DLD1 (cell line): ENCODE measurements around the gene SORCS3.

ENCODE experiments used
- in situ Hi-C: cut with HindIII; loops from 2 replicates; pipeline ENCODE4 v1.10.0; 2017; ENCODE audit warnings: low sequenced_read_pairs

The SORCS3 gene

DNA sequence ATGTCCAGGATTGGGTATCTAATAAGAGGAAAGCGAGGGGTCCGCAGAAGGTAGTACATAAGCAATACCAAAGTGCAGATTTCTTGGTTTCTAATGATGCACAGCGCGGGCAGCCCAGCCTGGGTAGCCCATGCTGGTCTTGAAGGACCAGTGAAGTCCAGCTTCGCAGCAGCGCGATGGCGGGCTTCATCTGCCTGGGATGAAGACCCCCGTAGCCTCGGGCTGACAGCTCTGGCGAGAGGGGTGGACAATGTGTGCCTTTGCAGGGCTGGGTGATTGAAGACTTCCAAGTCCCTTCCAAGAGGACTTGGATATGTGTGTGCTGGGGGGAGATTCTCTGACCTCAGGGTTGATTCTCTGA lies 2.2 kb downstream of the SORCS3 start:
- in situ Hi-C loops = no loop called here

DNA sequence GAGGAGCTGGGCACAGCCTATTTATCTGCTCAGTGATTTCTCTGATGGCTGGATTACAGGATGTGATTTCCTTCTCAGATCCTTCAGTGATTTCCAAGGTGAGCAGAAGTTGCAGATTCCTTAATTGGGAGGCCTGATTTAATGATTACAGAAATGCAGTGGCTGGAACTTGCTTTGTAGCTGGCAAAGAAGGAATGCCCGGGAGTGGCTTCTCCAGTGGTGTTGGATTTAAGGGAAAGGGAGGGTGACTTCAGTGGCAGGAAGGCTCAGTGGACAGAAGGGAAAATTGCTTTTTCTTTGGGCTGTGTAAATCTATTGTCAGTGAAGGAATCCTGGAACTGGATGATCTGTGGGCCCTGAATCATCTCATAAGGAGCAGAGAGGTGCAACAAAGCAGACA lies 5.1 kb downstream of the SORCS3 start:
- in situ Hi-C loops = no loop called here

DNA sequence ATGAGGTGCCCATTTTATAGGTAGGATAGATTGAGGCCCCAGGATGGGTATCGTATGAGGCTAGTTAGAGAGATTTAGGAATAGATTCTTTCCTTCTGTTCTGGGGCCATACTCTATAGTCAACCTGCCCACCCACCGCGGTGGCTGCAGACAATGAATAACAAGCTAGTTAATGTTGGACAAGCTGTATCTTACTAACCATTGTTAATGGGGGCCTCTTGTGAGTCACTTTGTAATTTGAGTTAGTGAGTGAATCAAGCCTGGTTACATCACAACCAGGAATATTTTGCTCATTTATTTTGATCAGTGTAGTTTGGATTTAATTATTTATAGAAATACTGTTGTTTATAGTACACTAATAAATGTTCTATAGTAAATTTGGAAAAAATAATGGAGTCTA lies 7.3 kb downstream of the SORCS3 start:
- in situ Hi-C loops = no loop called here

DNA sequence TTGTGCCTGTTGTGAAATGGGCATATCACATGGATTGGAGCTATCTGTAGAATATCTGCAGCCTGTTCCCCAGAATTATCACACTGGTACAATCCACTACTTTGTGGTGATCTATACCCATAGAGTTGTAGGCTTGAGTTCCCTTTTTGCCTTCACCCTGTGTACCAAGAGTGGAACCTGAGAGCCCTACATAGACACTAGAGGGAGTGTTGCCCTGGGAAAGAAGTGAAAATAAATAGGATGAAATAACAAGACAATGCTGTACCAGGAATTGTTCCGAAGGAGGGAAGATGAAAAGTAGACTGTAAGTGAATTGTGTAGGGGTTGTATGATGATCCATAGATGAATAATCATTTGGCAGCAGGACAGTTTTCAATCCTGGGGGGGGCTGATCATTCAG lies 9.0 kb downstream of the SORCS3 start:
- in situ Hi-C loops = no loop called here

DNA sequence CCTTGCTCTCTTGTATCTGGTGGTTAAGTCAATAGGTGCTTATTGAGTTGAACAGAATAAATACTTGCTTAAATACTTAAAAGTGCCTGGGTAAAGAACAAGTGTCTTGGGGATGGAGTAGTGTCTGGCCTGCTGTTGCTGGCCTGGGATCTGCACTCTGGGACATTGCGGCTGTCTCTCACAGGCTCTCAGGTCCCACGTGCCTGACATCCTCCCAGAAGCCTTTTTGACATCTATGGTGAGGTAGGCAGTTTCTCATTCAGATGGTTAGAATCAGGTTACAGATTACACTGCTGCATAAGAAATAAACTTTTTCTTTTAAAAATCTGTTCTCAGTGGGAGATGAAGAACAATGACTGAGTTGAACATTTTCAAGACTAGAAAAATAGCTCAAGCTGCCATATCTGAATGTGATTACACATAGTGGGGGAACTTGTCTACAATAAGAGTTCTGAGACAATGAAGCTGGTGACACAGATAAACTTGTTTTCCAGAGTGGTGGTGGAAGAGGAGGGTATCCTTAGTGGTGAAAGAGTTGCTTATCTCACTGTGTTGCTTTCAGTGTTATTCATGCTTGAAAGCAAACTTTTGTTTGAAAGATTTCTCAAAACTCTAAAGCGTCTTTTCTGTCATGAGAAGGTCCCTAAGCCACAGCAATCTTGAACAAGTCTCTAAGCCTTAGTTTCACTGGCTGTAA lies 9.7 kb downstream of the SORCS3 start:
- in situ Hi-C loops = no loop called here

DNA sequence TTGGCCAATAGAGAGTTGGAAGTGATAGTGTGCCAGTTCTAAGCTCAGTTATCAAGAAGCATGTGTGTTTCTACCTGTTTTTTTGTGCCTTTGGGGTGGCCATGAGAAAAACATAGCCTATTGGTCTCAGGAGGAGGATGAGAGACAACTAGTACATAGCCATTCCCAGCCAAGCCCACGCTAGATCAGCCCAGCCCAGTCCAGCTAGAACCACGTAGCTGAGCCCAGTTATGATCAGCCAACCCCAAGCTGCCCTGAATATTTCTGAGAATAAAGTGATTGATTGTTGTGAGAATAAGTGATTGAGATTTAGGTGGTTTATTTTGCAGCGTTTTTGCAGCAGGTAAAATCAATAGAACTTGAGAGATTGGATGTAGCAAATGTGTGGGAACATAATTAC lies 15.9 kb downstream of the SORCS3 start:
- in situ Hi-C loops = no loop called here

DNA sequence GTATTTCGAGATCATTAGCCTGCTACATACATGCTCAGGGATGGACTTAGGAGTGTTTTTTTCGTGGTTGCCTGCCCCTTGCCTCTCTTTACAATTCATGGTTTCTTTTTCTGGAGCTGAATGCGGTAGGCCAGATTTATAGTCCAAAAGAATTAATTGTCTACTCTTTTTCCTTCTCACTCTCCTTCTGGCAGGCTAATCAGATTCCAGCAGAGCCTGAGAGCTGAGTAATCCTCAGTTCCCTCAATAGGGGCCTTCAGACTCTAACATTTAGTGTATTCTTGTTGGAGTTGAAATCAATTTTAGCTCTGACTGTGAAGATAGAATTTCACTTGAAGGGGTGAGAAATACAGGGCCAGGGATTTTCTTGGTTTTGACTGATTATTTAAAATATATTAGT lies 16.4 kb downstream of the SORCS3 start:
- in situ Hi-C loops = no loop called here

DNA sequence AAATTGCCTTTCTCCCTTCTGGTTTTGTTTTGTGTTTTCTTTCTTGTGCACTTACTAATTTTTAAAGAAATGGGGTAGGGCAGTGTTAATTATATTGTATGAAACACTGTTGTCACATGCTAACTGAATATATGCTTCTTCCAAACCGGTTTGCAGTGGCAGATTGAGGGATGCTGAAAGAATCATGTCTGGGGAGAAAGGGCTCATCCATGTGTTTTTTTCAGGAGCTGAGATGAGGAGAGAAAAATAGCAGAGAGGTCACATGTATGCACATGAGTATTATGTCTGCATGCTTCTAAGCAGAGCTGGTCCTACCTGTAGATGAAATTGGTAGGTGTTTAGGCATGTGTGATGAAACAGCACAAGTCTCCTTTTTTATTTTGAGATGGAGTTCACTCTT lies 17.0 kb downstream of the SORCS3 start:
- in situ Hi-C loops = no loop called here

DNA sequence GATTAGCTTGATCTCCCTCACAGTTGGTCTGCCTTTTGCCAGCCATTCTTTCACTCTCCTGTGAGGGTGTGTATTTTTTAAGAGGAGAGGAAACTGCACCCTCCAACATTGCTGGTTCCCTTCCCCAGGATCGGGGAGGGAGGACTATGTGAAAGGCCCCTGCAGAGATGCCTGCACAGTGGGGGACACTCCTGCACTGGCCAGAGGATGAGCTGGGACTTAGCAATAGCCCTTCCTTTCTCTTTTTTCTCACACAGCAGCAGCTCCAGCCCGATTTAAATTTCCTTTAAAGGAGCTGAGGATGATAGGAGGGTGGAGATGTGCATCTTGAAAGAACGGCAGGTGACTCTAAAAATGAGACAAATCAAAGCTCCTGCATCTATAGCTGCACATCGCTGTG lies 18.7 kb downstream of the SORCS3 start:
- in situ Hi-C loops = no loop called here

DNA sequence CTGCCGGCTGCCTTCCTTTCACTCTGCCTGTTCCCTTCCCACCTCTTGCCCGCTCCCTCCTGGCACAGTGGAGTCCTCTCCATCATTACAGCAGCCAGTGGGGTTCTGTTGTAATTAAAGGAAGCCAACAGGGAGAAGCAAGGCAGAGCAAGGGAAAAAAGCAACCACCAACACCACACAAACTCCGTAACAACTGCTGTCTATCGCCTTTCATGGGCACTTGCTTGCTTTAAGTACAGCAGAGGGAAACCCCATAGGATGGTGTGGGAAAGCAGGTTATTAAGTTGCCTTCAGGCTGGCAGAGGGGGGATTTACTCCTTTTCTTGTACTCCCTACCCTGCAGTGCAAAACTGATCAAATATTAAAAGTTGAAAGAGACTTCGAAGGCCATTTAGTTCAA lies 22.0 kb downstream of the SORCS3 start:
- in situ Hi-C loops = no loop called here

DNA sequence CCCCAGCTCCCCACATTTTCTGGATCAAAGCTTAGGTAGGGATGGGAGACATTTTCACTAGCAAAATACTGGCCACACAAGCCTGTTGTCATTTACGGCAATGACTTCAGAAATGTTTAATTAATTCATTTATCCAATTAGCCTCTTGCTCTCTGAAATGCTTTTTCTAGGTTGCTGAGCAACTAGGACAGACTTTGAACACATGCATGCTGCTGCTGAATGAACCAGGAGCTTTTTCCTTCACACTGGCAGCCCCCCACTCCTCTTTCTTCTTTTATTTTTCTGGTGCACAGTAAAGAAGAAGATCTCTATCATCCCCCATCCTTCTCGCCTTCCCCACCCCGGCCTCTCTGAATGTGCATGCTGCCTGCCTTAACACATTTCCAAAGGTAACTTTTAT lies 22.5 kb downstream of the SORCS3 start:
- in situ Hi-C loops = no loop called here

DNA sequence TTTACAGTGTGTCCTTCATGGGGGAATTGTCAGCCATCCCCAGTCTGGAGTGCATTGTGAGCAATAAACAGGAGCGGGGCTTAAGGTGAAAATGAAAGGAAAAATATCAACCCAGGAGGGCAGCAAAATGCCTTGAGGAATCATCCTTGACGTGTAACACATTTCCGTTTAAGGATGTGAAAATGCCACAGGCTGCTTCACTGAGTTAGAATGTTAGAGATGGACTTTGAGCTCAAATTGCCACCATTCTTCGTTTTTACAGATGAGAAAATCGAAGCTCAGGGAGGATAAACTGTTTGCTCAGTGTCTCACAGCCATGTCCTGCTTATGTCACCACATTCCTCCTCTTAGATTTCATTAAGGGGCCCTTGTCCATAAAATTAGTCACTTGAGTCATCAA lies 23.1 kb downstream of the SORCS3 start:
- in situ Hi-C loops = no loop called here

DNA sequence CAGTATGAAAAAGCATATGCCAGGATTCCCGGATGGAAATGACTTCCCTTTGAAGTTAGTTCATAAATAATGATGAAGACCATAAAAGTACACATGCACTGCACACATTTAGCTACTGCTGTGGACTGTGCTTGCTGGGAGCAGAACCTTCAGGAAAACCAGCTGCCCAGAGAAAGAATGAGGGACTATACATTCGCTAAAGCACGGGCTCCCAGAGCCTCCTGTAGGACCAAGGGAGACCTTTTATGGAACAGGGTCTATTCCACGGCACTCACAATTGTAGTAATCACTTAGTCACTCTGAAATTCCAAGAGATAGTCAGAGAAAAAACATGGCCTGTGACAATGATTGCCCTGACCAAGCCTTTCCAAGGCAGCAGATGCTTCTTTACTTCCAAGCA lies 24.1 kb downstream of the SORCS3 start:
- in situ Hi-C loops = no loop called here

DNA sequence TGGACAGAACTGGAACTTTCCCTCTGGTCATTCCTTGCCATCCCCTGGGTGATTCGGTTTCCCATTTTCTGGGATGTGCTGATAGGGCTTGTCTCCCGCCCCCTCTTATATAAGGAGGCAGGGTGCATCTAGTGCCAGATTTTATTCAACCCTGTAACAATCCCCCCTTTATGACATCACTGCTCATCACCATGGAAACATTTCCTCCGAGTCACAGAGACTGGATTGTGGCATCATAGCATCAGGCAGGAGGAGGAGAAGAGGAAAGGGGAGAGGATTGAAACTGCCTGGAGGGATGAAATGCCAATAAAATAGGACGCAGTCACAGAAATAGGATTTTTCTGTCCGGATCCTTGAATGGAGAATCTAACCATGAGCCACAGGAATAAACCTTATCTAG lies 25.0 kb downstream of the SORCS3 start:
- in situ Hi-C loops = no loop called here

DNA sequence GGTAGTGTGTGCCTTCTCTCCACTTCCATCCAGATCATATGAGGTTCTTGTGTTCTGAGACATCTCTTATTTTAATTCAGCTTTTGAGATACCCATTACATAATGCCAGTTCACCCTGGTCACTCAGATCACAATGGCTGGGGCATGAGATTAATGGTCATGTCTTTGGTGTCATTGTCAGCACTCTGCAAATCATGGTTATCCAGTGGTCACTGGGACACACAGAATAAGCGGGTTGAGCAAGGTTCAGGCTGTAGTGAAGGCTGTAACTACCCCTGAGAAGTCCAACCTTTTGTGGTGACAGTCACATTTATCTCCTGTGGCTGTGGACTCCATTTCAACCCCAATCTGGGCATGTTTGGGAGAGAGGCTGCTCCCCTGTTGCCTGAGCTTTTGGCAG lies 35.8 kb downstream of the SORCS3 start:
- in situ Hi-C loops = no loop called here

DNA sequence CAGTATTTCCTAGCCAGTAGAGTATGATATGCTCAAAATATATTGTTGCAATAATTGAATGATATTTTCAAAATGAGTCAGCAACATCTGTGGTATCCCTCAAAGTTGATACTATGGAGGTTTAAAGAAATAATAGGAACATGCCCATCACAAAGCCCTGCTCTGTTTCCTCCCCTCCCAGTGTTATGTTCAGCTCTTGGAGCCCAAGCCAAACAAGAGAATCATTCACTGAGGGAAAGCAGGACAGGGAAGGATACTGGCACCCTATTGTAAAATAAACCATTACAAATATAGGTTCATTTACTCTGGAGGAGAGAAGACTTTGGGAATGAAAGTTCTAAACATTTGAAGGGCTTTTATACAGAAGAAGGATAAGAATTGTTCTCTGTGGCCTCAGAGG lies 37.6 kb downstream of the SORCS3 start:
- in situ Hi-C loops = no loop called here

DNA sequence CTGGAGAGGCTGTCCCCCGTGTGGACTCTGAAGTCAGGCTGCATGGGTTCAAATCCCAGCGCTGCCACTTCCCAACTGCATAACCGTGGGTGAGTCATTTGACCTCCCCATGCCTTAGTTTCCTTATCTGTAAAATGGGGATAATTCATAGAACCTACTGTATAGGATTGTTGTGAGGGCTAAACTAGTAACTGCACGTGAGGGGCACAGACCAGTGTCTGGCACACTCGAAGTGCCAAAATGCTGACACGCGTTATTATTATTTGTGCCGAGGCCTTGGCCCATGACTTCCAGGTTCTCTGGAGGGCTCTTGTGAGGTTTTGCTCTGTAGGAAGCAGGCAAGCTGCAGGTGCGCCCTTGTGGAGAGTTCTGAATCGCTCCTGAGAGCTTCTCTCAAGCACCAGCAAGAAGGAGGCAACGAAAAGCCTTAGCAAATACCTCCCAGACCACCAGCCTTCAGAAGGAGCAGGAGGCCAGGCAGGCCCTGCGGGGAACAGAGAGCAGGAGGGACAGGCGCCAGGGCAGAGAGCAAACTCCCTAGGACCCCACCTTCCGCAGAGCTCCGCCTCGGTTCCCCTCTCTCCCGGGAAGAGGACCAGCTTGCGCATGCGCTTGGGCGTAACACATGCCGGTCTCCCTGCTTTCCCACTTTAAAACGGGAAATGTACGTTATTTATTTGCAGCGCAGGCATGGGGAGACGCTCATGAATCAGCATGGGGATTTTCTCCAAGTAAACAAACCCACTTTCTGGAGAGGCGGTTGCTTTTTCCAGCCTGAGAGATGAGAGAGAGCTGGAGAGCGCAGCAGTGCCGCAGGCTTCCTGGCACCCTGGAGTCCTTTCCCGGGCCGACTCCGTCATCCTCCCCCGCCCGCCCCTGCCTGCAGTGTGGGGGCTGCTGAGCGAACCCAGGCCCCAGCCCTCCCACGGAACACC lies 39.6 kb downstream of the SORCS3 start:
- in situ Hi-C loops = no loop called here

DNA sequence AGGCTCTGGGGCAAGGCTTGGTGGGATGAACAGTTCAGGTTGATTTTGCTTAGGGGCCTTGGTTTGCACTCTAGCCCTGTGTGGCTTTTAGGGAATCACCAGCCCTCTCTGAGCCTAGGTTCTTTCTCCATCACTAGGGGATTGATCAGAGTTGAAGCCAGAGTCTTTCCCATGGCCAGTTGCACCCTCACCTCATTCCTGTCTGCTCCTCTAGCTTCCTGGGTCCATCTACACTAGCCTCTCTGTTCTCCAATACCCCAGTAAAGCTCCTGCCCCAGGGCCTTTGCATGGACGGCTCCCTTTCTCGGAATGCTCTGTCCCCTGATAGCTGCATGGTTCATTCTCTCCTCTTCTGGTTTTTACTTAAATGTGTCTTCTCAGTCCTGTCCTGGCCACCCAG lies 40.4 kb downstream of the SORCS3 start:
- in situ Hi-C loops = no loop called here

DNA sequence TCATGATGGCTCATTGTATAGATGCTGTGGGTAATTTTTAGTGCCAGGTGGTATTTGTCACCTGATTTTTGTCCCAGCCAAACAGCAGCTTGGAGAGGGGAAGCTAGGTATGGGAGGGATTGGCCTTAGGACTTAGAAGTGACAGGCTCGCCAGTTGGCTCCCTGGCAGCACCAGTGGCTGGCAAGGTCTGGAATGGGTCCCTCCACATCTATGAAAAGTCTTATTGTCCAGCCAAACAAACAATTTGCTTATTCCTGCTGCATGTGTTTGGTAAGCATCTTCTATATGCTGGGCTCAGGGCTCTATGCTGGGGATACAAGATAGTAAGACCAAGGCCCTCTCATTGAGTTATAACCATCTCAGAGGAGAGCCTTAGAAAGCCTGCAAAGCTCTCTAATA lies 42.5 kb downstream of the SORCS3 start:
- in situ Hi-C loops = no loop called here

DNA sequence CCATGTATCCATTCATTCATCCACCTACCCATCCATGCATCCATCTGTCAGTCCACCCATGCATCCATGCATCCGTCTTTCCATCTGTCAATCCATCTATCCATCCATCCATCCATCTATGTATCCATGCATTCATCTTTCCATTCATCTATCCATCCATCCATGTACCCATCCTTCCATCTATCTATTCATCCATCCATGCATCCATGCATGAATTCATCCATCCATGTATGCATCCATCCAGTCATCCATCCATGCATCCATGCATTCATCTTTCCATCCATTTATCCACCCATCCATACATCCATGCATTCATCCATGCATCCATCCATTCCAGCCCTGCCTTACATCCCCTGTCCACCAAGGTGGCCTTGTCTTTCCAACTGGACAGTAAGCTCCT lies 45.7 kb downstream of the SORCS3 start:
- in situ Hi-C loops = no loop called here

DNA sequence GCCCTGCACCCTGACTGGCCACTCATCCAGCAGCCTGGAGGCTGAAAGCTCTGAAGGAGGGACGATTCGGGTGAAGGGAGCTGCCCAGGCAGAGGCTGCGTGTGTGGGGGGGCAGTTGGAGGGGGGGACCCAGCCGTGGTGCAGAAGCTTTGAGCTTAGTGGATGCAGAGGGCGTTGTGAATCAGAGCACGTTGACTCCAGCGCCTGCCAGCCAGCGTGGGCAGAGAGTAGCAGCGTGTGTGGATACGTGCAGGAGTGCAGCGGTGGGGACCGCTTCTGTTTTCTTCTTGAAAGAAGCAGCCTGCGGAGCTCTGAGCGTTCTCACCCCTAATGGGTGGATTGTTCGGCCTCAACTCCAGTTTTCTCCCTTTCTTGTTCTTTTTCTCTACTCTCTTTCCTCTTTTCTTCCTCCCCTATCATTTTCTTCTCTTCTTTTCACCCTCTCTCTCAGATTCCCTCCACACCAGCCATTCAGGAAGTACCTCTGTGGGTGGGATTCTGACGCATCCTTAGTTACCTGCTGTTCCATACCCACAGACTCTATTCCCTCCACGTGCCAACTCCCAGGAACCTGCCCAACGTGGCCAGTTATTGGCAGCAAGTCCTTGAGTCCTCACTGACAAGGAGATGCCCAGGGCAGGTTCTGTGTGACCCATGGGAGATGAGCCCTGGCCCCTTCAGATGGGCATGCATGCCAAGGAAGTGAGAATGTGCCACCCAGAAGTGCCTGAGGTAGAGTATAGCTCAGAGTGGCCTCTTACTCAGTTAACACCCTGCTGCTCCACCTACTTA lies 47.4 kb downstream of the SORCS3 start:
- in situ Hi-C loops = no loop called here

DNA sequence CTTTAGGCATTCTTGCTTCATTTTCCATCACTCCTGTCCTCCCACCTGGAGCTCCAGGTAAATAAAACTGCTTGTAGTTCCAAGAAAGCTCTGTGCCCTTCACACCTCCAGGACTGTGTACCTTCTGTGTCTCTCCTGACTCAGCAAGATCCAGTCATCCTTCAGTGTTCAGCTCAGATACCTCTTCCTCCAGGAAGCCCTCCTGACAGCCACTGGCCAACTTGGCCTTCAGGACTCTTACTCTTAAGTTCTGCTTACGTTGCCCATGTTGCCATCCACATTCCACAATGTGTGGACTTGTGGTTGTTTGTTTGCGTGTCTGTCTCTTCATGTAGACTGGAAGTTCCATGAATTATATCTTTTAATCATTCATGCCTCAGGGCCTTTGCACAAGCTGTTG lies 48.0 kb downstream of the SORCS3 start:
- in situ Hi-C loops = no loop called here
